Loucy (cell line): ENCODE measurements around the gene TLK2.

ENCODE experiments used
- H2AFZ ChIP-seq: fragments of 200-600 bp; sonication (generic); 2 replicates; pipeline ENCODE4 v1.6.0; 2016; ENCODE audit warnings: antibody characterized with exemption, mild to moderate bottlenecking, low read length, moderate library complexity
- H3F3A ChIP-seq: fragments of 200-600 bp; 2 replicates; pipeline ENCODE4 v1.6.0; 2016; ENCODE audit warnings: antibody characterized with exemption, low read depth, mild to moderate bottlenecking
- H3K27me3 ChIP-seq: fragments of 200-600 bp; sonication (generic); 2 replicates; pipeline ENCODE4 v1.6.1; 2014; ENCODE audit warnings: low read length, mild to moderate bottlenecking; ENCODE audit not compliant: insufficient read depth, poor library complexity, severe bottlenecking
- H3K36me3 ChIP-seq: fragments of 200-600 bp; sonication (generic); 2 replicates; pipeline ENCODE4 v1.6.1; 2016; ENCODE audit warnings: low read length; ENCODE audit not compliant: insufficient read depth
- H3K4me1 ChIP-seq: fragments of 200-600 bp; sonication (generic); 2 replicates; pipeline ENCODE4 v1.5.1; 2014; ENCODE audit warnings: low read length, mild to moderate bottlenecking; ENCODE audit not compliant: insufficient read depth, poor library complexity, severe bottlenecking
- H3K4me2 ChIP-seq: fragments of 200-600 bp; sonication (generic); 2 replicates; pipeline ENCODE4 v1.6.0; 2014; ENCODE audit warnings: antibody characterized with exemption, low read length, low read depth, mild to moderate bottlenecking; ENCODE audit not compliant: poor library complexity, severe bottlenecking
- H3K4me3 ChIP-seq: fragments of 200-600 bp; sonication (generic); 2 replicates; pipeline ENCODE4 v1.5.1; 2014; ENCODE audit warnings: low read length, mild to moderate bottlenecking, mixed read lengths; ENCODE audit not compliant: poor library complexity, severe bottlenecking
- H3K79me2 ChIP-seq: fragments of 200-600 bp; sonication (generic); 2 replicates; pipeline ENCODE4 v1.6.1; 2014; ENCODE audit warnings: low read length; ENCODE audit not compliant: insufficient read depth
- H3K9ac ChIP-seq: fragments of 200-600 bp; sonication (generic); 2 replicates; pipeline ENCODE4 v1.6.0; 2014; ENCODE audit warnings: mild to moderate bottlenecking, low read depth, low read length, moderate library complexity; ENCODE audit not compliant: poor library complexity, severe bottlenecking
- H3K9me2 ChIP-seq: fragments of 200-600 bp; sonication (generic); replicated peaks from 2 replicates; pipeline ENCODE4 v1.6.1; 2016; ENCODE audit warnings: low read depth, low read length, mixed read lengths
- H3K9me3 ChIP-seq: fragments of 200-600 bp; sonication (generic); 2 replicates; pipeline ENCODE4 v1.6.1; 2014; ENCODE audit warnings: mild to moderate bottlenecking, antibody characterized with exemption, low read length, low read depth; ENCODE audit not compliant: insufficient read depth
- H4K20me1 ChIP-seq: fragments of 200-600 bp; sonication (generic); 2 replicates; pipeline ENCODE4 v1.6.0; 2014; ENCODE audit warnings: antibody characterized with exemption, low read length, mild to moderate bottlenecking; ENCODE audit not compliant: insufficient read depth, poor library complexity, severe bottlenecking
- EZH2phosphoT487 ChIP-seq: fragments of 200-600 bp; IDR thresholded peaks from 2 replicates; pipeline ENCODE4 v1.6.1; 2018; ENCODE audit warnings: antibody characterized with exemption, mild to moderate bottlenecking, moderate library complexity, borderline replicate concordance
- TF ChIP-seq, protein P1 (sequence below): fragments of 200-600 bp; sonication (generic); conservative IDR thresholded peaks from 2 replicates; pipeline ENCODE4 v1.5.1; 2014; ENCODE audit warnings: mild to moderate bottlenecking, antibody characterized with exemption, low read length

The TLK2 gene

DNA sequence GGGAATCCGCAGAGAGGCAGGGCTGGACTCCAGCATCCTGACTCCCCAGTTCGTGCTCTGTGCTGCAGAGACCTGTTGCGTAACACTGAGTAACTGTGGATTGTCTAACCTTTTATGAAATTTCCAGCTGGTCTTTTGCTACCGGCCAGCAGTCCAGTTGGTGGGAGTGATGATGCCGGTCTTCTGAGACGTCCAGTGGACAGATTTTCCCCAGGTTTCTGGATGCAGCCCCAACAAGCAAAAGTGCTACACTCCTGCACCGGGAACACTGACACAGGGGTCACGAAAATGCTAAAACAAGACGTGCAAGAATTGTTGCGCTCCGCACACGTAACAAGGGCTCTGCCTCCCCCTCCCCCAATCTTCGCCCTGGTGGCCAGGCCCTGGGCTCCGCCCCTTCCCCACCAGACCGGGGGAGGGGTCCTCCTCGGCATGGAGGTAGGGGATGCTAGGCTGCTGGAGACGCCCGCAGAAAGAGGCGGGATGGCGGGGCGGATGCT, 148.1 kb downstream of the TLK2 start:
- Histone ChIP-seq H3F3A (no peaks in the 10 kb centered on the region), H3K9ac (peak overlapping the region; percentile 70), H3K36me3 (no peaks in the 10 kb centered on the region), H2AFZ (peak overlapping the region; percentile 94), H4K20me1 (no peaks in the 10 kb centered on the region), H3K9me3 (no peaks in the 10 kb centered on the region), H3K79me2 (no peaks in the 10 kb centered on the region; the same call in 1 of the 2 replicates), H3K9me2 (no peaks in the 10 kb centered on the region), H3K4me3 (peak overlapping the region; percentile 85), H3K4me1 (peaks cover 13% of the 10 kb centered on the region), H3K27me3 (no peaks in the 10 kb centered on the region), H3K4me2 (peak overlapping the region; percentile 76)
- TF ChIP-seq, protein P1, sequence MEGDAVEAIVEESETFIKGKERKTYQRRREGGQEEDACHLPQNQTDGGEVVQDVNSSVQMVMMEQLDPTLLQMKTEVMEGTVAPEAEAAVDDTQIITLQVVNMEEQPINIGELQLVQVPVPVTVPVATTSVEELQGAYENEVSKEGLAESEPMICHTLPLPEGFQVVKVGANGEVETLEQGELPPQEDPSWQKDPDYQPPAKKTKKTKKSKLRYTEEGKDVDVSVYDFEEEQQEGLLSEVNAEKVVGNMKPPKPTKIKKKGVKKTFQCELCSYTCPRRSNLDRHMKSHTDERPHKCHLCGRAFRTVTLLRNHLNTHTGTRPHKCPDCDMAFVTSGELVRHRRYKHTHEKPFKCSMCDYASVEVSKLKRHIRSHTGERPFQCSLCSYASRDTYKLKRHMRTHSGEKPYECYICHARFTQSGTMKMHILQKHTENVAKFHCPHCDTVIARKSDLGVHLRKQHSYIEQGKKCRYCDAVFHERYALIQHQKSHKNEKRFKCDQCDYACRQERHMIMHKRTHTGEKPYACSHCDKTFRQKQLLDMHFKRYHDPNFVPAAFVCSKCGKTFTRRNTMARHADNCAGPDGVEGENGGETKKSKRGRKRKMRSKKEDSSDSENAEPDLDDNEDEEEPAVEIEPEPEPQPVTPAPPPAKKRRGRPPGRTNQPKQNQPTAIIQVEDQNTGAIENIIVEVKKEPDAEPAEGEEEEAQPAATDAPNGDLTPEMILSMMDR = no peak
- no peak for TF ChIP-seq EZH2phosphoT487

DNA sequence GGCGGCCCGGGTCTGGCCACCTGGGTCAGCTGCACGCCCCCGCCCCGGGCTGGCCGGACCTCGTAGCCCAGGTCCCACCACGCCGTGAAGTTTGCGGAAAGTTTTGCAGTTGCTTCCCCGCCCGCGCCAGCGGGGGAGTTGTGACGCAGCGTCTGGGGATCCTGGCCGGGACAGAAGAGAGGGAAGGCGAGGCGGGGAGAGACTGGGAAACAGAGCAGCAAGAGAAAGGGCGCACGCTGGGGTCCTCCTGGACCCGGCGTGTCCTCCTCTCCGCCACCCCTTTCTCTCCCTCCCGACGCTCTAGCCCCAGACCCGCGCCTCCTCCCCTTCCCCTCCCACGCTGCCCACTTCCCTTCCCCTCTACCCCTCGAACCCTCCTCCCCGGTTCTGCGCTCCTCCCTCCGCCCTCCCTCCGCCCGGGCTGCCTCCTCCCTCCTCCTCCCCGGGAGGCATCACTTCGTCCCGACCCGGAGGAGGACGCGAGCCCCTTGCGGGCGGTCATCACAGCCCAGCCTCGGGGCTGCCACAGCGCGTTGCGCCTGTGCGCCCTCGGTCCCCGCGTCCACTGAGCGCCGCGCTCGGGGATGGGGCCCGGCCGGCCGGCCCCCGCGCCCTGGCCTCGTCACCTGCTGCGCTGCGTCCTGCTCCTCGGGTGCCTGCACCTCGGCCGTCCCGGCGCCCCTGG, 148.7 kb downstream of the TLK2 start, which contains the start of gene MRC2:
TSS of gene MRC2 (plus strand) at position 452 of the 685 bp plus-strand sequence. CDS start at position 585, 133 bp downstream.
- Histone ChIP-seq H3K79me2 (no peaks in the 10 kb centered on the region; the same call in 1 of the 2 replicates), H3K36me3 (no peaks in the 10 kb centered on the region), H3K4me3 (peak within 1 kb of the TSS; percentile 85), H2AFZ (peak within 1 kb of the TSS; percentile 94), H3K27me3 (no peaks in the 10 kb centered on the region), H3K4me2 (peak within 1 kb of the TSS; percentile 76), H3K9me3 (no peaks in the 10 kb centered on the region), H3K9ac (peak within 1 kb of the TSS; percentile 70), H3K4me1 (peaks cover 13% of the 10 kb centered on the region), H4K20me1 (no peaks in the 10 kb centered on the region), H3F3A (no peaks in the 10 kb centered on the region), H3K9me2 (no peaks in the 10 kb centered on the region)
- TF ChIP-seq EZH2phosphoT487 = no peak
- TF ChIP-seq, protein P1 = no peak

DNA sequence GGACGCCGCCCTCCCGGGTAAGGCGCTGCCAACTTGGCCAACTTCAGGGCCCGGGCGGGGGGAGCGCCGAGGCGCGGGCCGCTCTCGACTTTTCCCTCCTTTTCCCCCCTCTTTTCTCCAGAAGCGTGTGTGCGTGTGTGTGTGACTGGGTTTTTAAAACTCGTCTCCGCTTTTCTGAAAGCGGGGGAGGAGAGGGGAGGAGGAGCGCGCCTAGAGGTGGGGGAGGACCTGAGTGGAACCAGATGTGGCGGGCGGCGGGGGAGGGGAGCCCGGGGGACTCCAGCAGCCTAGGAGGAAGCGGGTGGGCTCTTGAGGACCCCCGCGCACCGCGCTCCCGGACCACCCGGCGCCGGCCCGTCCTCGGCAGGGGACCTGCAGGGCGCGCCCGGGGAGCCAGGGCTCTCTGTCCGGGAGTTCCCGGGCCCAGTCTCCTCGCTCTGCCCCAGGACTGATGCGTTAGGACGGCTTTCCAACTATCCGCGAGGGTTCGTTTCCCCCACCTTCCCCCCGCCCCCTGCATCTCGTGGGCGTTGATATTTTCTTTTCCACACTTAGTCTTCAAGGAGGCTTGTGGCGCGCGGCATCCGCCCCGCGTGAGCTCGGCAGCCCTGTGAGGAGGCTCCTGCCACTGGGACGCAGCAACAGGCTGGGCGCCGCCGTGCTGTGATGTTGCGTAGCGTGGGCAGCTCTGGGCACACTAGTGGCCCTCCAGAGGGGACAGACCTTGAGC, 149.4 kb downstream of the TLK2 start:
- no peaks in the 10 kb centered on the region for H3K9me3 ChIP-seq
- H3K27me3 ChIP-seq = no peaks in the 10 kb centered on the region
- H3K4me3 ChIP-seq = peak overlapping the region; percentile 85
- H3F3A ChIP-seq = no peaks in the 10 kb centered on the region
- no peaks in the 10 kb centered on the region for H3K9me2 ChIP-seq
- TF ChIP-seq, protein P1 = no peak
- no peak for TF ChIP-seq EZH2phosphoT487
- H3K79me2 ChIP-seq = no peaks in the 10 kb centered on the region; the same call in 1 of the 2 replicates
- H4K20me1 ChIP-seq = no peaks in the 10 kb centered on the region
- peak overlapping the region; percentile 70 for H3K9ac ChIP-seq
- H2AFZ ChIP-seq = peak overlapping the region; percentile 94
- H3K4me1 ChIP-seq = peaks cover 13% of the 10 kb centered on the region
- H3K36me3 ChIP-seq = no peaks in the 10 kb centered on the region
- peak overlapping the region; percentile 76 for H3K4me2 ChIP-seq
